ENCODE results near the gene SLCO6A1.

Gene SLCO6A1

DNA sequence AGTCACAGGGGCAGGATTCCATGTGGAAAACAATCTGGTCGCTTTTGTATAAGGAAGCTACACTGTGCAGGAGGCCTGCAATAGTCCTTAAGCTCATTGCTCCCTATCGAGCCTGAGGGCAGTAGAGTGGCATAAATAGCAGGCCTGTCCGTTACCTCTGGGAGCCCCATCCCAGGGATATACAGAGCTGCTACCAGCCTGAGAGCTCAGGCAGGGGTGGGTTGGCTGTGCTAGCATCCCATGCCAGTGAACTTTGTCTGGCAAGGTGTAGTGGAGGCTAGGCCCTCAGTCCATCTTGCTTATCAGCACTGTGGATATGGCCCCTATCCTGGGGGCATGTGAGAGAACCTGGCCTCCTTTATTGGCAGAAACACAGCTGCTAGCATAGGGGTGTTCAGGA, 47.7 kb downstream of the SLCO6A1 start:
- no peak for DNase-seq

DNA sequence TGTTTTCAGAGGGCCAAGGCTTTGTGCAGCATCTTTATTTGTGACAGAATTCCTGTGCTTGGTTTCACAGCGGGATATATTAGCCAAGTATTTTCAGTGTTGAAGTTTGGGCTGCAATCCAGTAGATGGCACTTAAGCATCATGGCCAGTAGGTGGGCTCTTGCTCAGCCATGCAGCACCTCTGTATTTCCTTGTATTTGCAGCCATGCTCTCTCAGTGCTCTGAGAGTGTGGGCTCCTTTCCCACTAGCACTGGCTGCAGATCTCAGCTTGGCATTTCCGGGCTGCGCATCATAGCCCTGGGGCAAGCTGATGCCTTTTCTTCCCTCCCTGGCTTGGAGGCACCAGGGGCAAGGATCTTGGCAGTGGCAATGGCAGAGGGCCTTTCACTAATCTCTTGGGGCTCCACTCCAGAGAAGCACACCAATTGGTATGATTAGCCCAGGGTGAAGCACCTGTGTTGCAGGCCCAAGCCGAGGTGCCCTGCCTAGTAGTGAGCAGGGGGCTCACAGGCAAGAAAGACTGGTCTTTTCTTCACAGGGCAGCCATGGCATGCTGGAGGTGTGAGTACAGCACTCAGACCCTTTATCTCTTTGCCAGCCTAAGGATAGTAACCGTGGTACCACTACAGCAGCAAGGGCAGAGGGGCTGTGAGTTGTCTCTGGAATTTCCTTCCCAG, 48.3 kb downstream of the SLCO6A1 start:
- peak; percentile 8 for DNase-seq

DNA sequence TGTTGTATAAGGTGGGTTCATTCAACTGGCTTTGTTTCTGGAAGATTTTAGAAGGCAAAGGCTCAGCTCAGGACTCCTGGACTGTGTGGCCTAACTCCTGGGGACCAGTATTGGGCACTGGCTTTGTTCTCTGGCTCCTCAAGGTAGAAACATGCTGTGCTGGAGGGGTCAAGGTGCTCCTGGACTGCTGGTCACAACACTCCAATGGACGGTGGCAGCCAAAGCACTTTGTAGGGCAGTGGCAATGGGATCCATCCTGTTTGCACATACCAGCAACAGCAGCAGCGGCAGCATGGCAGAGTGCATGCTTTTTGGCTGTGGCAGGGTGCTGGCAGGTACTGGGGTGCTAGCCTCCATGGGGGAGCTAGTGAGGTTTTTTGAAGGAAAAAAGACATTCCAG, 65.3 kb downstream of the SLCO6A1 start:
- no peak for DNase-seq

GRCh38 chr5:102421647-102422046, 77.2 kb downstream of the SLCO6A1 start:
- peak; percentile 14 for DNase-seq

DNA sequence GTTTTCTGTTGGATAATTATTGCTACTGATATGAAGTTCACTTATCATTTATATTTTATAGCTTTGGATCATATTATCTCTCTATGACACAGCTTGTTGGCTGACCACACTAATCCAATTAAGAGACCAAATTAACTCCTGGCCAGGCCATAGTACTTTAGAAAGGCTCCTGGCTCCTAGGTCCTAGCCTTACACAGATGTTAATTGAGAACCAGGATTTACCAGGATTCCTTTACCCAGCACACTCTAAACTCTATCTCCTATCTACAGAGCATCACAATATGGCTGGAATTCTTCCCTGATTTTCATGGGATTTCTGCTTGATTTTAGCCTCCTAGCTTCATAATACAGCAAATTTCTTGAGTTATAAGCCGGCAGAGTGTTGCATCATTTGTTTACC, 80.3 kb downstream of the SLCO6A1 start:
- DNase-seq: peak; percentile 40

GRCh38 chr5:102414448-102414847, 84.4 kb downstream of the SLCO6A1 start:
- DNase-seq: no peak

DNA sequence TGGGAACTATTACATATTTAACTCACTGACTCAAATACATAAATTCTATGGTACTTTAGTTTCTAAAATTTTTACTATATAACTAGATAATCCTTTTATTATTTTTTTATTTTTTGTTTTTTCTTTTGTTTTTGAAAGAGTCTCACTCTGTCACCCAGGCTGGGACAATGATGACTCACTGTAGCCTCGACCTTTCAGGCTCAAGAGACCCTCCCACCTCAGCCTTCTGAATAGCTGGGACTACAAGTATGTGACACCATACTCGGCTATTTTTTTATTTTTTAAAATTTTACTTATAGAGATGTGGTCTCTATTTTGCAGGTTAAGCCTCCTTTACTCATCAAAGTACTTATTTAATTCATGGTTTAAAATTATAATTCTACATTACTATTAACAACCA, 110.6 kb downstream of the SLCO6A1 start:
- no peak for DNase-seq

DNA sequence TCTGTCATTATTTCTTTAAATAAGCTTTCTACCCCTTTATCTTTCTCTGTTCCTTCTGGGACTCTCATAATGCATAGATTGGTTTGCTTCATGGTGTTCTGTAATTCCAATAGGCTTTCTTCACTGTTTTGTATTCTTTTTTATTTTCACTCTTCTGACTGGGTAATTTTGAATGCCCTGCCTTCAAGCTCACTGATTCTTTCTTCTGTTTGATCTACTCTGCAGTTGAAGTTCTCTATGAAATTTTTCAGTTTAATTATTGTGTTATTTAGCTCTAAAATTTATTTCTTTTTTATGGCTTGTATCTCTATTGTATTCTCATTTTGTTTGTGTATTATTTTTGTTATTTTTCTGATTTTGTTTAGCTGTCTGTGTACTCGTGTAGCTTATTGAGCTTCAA, 113.4 kb downstream of the SLCO6A1 start:
- no peak for DNase-seq

- no peak for DNase-seq
Measured at GRCh38 chr5:102380174-102380573, 118.6 kb downstream of the SLCO6A1 start.

GRCh38 chr5:102375876-102376275, 122.9 kb downstream of the SLCO6A1 start:
- no peak for DNase-seq

DNA sequence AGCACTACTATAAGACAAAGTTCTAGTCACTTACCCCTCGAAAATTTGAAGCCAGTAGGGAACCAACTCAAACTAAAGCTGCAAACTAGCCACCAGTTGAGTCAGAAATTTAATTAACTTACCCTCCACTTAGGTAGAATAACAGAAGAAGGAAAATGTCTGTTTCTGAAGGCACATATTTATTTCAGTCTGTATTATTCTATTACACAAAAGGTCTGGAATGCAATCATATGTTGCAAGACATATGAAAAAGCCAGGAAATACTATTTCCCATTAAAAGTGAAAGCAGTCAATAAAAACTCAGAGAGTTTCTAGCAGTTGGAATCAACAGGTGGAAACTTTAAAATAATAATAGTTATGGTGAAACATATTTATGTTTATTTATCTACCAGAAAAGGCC, 123.5 kb downstream of the SLCO6A1 start:
- DNase-seq: no peak

- no peak for DNase-seq
Measured at GRCh38 chr5:102368392-102368791, 130.4 kb downstream of the SLCO6A1 start.

GRCh38 chr5:102341681-102342288, 157.0 kb downstream of the SLCO6A1 start:
- DNase-seq: peak; percentile 93

GRCh38 chr5:102324714-102325113, 174.1 kb downstream of the SLCO6A1 start:
- no peak for DNase-seq

Measured in NCI-H82 (cell line).